ENCODE data around the gene ADAMTS16.

GRCh38 chr5:5323551-5323950 is 183.4 kb downstream of the ADAMTS16 start:
- TF ChIP-seq CTCF (IDR thresholded peaks at IDR 0.05) (no peak), POLR2A (IDR thresholded peaks at IDR 0.05) (no peak)
